NT2/D1 (cell line): ENCODE results near the gene AGAP1.

Source experiments
- YY1 ChIP-seq: IDR thresholded peaks from 2 replicates; pipeline ENCODE4 v1.6.1; 2011; ENCODE audit not compliant: insufficient read length, insufficient read depth
- ZNF274 ChIP-seq: IDR thresholded peaks from 2 replicates; pipeline ENCODE4 v1.6.1; 2011; ENCODE audit warnings: mild to moderate bottlenecking, low read depth, low read length

- TF ChIP-seq ZNF274 (no peak), YY1 (no peak)
These were observed 15.2 kb upstream of the AGAP1 start for GRCh38 chr2:235478609-235479008.
